ENCODE results near the gene CTNNA2.

DNA sequence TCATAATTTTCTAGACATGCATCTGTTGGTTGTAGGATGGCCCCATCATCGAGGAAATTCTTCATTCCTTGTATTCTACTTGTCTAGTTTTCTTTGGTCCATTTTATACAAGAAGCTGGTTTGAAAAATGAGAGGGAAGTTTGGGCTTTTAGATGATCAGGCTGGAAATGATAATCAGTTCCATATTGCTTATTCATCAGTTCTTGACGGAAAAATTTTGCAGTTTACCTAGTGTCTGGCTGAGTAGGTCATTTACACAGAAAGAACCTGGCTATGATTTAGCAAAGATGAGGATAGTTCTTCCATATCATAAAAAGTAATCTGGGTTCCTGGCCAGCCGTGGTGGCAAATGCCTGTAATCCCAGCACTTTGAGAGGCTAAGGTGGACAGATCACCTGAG lies 416.8 kb downstream of the CTNNA2 start:
- TF ChIP-seq, protein P1, sequence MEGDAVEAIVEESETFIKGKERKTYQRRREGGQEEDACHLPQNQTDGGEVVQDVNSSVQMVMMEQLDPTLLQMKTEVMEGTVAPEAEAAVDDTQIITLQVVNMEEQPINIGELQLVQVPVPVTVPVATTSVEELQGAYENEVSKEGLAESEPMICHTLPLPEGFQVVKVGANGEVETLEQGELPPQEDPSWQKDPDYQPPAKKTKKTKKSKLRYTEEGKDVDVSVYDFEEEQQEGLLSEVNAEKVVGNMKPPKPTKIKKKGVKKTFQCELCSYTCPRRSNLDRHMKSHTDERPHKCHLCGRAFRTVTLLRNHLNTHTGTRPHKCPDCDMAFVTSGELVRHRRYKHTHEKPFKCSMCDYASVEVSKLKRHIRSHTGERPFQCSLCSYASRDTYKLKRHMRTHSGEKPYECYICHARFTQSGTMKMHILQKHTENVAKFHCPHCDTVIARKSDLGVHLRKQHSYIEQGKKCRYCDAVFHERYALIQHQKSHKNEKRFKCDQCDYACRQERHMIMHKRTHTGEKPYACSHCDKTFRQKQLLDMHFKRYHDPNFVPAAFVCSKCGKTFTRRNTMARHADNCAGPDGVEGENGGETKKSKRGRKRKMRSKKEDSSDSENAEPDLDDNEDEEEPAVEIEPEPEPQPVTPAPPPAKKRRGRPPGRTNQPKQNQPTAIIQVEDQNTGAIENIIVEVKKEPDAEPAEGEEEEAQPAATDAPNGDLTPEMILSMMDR (IDR thresholded peaks at IDR 0.05), result no peak
- no peak for TF ChIP-seq POLR2A (IDR thresholded peaks at IDR 0.05)
- TF ChIP-seq EP300 (IDR thresholded peaks at IDR 0.05), result no peak
- no peak for TF ChIP-seq POLR2AphosphoS5 (IDR thresholded peaks at IDR 0.05)
